HG03280 (cell line): Measurements from ENCODE around the gene PARD3B.

Experiments
- ATAC-seq: cut with Tn5 transposase; IDR thresholded peaks from one replicate; pipeline ENCODE4 v1.9.1; 2021; ENCODE audit warnings: mild to moderate bottlenecking, moderate library complexity; ENCODE audit not compliant: unreplicated experiment

The PARD3B gene

DNA sequence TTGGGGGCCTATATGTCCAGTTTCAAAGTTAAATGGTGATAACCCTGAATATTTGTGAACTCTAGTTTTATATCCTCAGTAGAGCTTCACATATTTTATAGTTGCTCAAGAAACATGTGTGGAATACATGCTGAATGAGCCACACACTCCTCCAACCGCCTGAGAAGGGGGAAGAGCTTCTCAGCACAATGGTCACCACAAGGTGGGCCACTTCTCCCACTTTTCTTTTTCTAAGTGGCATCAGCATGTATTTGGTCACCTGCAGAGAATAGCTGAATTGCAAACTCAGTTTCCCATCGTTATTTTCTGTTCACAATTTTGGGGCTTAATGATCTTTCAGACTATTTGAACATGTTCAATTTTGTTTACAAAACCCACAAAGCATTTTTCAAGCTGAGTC lies 340.5 kb downstream of the PARD3B start:
- ATAC-seq = no peak

DNA sequence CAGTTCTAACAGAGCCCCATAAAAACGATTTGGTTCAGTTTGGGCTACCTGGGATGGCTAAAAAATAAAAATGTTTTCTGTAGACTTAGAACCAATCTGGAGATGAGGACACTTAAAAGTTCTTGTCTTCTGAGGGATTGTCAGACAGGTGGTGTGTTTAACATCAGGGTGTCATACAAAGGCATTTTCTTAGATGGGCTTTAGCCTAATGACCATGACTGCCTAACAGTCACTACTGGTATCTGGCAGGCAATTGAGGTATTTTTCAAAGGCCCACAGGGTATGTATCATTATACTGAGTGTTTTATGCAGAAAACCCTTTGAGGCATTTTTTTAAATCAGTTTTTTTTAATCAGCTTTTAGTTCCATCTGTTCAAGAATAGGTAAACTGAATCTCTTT lies 341.4 kb downstream of the PARD3B start:
- ATAC-seq = no peak

DNA sequence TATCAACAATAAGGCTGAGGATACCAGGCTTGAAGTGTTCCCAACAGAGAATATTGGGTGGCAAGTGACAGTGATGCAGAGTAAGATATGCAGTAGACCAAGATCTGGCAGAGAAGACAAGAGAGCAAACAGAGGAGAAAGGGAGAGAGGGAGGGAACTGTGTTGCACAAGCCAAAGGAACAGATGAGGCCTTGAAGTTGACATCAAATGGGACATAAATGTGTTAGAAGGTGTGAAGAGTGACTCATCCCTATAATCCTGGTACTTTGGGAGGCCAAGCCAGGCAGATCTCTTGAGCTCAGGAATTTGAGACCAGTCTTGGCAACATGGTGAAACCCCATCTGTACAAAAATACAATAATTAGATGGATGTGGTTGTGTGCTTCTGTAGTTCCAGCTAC lies 342.9 kb downstream of the PARD3B start:
- ATAC-seq = no peak

DNA sequence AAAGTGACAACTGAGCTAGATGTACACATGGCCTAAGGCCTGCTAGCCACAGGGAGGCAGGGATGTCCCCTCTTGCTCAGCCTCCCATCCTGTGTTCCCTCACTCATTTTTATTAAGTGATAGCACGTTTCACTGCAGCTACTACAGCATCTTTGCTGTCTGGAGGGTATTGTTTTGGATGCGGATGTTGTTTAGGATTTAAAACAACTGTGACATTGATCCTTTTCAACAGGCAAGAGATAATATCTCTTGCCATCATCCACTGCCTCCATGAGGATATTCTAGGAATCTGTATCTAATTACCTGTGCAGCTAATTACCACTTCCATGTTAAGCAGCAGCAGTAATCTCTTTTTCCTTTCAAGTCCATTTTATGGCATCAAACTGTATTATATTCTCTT lies 345.4 kb downstream of the PARD3B start:
- ATAC-seq = no peak

DNA sequence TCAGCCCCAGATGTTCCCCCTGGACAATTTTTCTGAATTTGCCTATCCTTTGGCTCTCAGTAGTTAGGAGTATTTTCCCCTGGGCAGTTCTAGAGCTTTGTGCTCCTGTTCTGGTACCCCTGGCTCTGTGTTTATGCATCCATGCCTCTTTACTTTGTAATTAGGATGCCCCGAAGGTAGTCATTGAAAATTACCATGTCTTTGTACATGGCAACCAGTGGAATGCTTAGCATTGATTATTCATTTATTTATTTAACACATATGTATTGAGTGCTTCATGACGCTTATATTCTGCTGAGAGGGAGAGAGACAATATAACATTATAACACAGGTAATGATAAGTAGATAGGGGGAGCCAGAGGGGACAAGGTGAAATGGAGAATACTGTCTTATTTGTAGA lies 346.5 kb downstream of the PARD3B start:
- ATAC-seq = no peak

DNA sequence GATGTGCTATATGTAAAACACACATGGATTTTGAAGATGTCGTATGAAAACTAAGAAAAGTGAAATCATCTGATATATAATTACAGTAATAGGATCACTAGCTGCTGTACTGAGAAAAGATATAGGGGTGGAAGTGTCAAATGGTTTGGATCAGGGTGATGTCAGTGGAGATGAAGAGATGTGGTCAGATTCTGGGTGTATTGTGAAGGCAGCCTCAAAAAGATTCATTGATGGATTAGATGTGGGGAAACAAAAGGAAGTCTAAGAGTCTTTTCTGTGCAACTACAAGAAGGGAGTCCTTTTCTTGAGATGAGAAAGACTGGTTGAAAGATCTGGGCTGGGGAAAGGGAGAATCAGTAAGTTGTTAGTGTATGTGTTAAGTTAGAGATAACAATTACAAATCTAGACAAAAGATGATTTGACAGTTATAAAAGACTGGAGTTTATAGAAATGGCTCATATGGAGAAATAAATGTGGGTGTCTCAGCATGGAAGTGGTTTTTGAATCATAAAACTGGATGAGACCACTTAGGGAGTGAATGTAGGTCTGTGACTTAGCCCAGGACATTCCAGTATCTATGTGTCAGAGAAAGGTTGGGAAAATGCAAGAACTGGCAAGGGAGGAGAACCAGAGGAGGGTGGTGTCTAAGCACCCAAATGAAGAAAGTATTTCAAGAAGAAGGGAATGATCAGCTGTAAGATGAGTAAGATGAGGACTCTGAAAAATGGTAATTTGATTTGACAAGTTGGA lies 347.4 kb downstream of the PARD3B start:
- ATAC-seq = no peak

DNA sequence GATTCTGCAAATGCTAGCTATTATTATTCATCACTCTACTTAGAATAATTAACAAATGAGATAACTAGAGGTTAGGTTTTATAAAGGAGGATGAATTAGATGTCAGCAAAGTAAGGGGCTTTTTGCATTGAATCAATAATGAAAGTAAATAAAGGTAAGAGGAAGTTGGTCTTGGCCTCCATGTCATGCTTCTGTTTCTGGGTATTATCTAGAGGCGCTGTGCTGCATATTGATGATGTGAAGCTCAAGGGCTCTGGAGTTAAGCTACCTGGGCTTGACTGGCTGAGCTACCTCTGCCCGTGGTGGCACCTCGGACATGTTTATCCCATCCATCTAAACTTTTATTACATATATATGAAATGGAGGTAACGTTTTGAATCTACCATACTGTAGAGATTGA lies 350.9 kb downstream of the PARD3B start:
- ATAC-seq = no peak

DNA sequence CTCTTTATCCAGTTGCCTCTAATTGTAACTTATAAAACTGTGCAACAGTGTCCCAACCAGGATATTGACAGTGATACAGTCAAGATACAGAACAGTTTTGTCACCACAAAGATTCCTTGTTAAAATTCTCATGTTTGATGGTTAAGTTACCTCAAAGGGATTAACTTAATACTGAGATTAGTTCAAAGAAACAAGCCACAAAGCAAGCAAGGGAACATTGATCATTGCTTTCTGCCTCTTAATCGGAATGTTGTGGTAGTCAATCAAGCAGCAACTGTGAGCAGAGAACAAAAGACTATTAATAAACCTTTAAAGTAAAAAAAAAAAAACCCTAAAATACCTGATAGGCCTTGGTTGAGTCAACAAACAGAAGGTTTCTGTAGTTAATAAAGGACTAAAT lies 352.3 kb downstream of the PARD3B start:
- ATAC-seq = no peak

DNA sequence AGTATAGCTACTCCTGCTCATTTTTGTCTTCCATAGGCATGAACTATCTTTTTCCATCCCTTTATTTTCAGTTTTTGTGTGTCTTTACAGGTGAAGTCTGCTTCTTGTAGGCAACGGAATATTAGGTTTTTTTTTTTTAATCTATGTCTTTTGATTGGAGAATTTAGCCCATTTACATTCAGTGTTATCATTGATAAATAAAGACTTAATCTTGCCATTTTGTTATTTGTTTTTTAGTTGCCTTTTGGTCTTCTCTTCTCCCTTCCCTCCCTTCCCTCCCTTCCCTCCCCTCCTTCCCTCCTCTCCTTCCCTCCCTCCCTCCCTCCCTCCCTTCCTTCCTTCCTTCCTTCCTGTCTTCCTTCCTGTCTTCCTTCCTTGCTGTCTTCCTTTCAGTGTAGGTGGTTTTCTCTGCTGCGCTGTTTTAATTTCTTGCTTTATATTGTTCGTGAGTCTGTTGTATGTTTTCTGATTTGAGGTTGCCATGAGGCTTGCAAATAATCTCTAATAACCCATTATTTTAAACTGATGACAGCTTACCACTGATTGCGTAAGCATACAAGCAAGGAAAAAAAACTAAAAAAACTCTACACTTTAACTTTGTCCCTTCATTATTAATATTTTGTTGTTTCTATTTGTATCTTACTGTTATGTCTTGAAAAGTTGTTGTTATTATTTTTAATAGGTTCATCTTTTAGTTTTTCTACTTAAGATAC lies 353.8 kb downstream of the PARD3B start:
- ATAC-seq = no peak

DNA sequence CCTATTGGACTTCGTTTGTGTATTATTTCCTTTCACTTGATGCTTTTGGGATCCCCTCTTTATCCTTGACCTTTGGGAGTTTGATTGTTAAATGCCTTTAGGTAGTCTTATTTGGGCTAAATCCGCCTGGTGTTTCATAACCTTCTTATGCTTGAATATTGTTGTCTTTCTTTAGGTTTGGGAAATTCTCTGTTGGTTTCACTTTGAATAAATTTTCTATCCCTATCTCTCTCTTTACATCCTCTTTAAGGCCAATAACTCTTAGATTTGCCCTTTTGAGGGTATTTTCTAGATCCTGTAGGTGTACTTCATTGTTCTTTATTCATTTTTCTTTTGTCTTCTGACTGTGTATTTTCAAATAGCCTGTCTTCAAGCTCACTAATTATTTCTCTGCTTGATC lies 354.7 kb downstream of the PARD3B start:
- no peak for ATAC-seq

DNA sequence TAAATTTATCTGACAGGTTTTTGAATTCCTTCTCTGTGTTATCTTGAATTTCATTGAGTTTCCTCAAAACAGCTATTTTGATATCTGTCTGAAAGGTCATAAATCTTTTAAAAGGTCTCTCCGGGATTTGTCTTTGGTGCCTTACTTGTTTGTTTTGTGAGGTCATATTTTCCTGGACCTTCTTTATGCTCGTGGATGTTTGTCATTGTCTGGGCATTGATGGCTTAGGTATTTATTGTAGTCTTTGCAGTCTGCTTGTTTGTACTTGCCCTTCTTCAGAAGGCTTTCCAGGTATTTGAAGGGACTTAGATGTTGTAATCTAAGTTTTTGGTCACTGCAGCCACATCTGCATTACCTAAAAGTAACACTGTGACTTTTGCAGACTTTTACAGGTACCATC lies 355.2 kb downstream of the PARD3B start:
- no peak for ATAC-seq

DNA sequence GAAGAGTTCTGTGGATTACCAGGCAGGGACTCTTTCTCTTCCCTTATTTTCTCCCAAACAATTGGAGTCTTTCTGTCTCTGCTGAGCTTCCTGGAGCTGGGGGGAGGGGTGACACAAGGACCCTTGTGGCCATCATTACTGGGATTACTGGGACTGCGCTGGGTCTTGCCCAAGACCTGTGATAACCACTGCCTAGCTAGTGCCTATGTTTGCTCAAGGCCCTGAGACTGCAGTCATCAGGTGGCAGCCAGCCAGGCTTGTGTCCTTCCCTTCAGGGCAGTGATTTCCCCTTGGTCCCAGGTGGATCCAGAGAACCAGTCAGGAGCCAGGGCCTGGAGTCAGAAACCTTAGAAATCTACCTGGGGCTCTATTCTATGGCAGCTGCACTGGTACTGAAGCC lies 355.6 kb downstream of the PARD3B start:
- ATAC-seq = no peak

DNA sequence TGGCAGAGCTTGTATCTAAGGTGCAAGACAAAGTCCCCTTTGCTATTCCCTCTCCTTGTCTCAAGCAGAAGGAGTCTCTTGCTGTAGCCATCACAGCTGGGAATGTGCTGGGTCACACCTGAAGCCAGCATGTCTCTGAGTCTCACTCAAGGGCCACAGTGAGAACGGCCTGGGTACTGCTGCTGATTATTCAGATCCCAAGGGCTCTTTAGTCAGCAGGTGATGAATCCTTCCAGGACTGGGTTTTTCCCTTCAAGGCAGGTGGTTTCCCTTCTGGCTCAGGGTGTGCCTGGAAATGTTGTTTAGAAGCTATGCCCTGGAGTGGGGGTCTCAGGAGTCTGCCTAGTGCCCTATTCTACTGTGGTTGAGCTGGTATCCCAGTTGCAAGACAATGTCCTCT lies 356.3 kb downstream of the PARD3B start:
- no peak for ATAC-seq

DNA sequence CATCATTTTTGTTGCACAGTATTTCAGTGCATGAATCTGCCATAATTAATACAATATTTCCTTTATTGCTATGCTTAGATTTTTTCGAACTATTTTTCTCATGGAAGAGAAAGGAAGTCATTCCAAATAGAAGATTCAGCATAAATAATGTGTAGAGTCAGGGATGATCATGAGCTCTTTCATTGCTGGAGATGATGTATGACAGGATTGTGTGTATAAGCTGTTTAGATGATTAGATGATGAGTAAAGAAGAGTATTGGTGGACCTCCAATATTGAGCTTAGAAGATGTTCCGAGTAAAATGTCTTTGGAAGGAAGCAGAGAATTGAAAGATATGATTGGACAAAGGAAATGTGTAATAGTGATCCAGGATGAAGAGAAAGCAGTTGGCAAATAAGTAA lies 364.5 kb downstream of the PARD3B start:
- ATAC-seq = no peak

DNA sequence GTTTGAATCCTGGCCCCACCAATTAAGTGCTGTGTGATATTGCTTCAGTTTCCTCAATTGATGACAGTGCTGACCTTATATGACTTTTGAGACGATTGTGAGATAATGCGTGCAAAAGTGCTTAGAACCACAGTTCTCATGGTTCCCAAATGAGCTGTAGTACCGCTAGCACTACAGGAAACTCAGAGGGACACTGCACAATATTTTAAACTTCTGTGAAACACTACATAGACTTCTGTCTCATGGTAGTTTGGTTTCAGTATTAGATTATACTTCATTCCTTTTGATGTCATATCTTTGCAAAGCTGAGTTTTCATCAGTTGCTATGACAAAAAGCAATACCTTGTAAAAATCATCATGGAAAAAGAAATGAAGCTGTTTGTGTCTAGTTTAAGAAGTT lies 368.0 kb downstream of the PARD3B start:
- no peak for ATAC-seq

DNA sequence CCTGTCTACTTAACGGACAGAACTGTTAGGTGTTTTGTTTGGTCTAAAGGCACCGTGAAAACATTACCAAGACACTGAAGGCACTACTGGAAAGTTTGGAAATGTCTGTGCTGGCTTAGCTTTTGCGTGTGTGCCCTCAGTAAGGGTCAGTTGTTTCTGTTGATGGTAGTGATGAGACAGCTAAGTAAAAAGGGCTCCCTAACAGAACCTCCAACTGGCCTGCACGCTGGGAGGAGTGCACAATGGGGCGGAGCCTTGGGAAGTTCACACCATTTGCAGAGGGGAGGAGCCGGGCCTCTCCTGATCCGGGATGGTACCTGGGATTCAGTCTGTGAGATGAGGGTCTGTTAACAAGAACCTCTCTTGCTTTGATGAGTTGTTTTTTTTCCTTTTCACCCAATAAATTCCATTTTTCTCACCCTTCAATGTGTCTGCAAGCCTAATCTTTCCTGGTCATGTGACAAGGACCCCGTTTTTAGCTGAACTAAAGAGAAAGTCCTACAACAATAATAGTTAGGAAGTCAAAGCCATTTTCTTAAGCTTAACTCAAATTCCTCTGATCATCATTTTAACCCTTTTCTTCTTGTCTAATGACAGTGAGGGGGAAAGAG lies 368.7 kb downstream of the PARD3B start:
- ATAC-seq = no peak

DNA sequence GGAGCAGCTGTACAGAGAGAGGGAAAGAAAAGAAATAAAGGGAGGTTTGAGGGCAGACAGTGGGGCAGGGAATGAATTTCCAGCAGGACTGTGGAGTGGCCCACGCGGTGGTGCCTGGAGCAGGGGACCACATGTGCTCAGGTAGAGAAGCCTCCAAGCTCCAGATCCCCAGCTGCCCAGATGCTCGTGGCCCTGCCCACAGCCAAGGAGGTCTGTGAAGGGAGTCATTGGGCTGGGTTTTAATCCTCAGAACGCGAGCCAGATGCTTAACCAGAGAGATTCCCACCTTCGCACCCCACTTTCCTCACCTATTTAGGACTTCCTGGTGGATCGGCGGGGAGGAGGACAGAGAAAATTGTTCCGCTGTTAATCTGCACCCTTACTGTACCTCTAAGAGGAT lies 369.4 kb downstream of the PARD3B start:
- no peak for ATAC-seq

DNA sequence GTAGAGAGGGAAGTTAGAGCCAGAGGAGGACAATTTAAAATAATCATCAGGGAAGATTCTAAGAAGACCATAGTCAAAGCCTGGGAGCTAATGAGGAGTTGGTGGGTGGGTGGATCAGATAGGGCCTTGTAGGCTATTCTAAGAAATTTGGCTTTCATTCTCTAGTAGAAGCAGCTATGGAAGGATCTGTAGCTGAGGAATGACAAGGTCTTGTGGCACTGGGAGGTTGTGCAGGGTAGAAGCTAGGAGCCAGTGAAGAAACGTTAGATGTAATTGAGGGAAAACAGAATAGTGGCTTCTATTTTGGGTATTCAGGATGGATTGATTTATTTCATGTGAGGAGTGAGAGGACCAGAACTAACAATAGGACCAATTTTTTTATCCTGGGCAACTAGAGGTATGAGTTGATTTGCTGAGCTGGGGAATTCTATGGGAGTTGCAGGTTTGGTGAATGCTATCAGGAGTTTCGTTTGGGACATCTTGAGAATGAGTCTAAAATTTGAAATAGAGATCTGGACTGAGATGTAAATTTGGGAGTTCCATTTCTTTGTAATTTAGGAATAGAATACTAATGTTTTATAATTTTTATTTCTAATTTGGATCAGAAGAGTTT lies 371.9 kb downstream of the PARD3B start:
- ATAC-seq = no peak

DNA sequence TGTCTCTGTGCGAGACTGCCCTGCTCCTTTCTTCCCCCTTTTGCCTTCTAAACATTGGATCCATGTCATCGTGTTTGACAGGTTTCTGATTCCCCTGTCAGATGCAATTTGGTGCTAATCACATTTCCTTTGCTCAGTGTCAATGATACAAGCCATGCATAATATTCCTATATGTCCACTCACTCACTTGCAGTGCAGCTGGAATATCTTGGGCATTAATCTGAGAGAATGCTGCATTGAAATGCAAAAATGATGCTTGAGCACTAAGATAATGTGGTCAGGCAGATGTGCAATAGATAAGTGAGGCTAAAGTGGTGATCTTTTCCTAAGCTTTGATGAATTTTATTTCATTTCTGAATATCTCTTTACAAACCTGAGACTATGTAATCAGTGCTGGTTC lies 375.5 kb downstream of the PARD3B start:
- ATAC-seq = no peak

DNA sequence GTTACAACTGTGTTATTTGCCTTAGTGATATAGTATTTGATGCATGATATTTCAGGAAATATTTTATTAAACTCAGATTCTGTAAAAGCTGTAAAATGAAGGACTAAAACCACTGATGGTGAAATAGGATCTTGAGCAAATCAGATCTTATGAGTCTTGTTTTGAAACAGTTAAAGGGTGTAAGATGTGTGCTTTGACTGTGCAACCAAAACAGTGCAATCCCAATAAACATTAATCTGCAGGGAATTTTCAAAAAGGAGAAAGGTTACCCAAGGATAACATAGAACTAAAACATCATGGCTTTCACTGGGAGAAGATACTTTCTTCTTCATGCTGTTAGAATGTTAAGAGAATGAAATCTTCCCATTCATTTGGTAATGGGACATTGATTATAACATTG lies 378.7 kb downstream of the PARD3B start:
- ATAC-seq = no peak

DNA sequence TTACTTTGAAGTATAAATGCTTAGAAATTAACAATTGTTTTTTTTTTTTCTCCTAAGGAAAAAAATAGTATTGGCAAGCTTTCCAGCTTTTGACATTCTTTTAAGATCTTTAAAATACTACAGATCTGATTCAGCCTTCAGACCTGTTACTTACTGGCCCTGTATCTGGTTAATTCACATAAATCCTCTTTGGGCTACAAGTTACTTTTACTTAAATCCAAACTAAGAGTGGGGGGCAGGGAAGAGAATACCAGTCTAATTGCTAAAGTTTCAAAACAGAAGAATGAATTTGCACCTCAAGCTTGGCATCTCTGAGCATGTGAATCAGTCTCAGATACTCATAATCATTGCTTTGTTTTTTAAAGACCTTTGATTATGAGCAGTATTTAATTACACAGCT lies 386.3 kb downstream of the PARD3B start:
- ATAC-seq = no peak
